ENCODE data around the gene LRRC47. TPM values are rescaled to one million over a fixed set of nuclear protein-coding genes. Genes with fewer than 3 reads are reported as not detected.
A peak's percentile ranks its signal among the peaks of the same experiment; 100 is the strongest.

The LRRC47 gene
- total RNA-seq, 1 donor from 2014 or later = 52.3 TPM

DNA sequence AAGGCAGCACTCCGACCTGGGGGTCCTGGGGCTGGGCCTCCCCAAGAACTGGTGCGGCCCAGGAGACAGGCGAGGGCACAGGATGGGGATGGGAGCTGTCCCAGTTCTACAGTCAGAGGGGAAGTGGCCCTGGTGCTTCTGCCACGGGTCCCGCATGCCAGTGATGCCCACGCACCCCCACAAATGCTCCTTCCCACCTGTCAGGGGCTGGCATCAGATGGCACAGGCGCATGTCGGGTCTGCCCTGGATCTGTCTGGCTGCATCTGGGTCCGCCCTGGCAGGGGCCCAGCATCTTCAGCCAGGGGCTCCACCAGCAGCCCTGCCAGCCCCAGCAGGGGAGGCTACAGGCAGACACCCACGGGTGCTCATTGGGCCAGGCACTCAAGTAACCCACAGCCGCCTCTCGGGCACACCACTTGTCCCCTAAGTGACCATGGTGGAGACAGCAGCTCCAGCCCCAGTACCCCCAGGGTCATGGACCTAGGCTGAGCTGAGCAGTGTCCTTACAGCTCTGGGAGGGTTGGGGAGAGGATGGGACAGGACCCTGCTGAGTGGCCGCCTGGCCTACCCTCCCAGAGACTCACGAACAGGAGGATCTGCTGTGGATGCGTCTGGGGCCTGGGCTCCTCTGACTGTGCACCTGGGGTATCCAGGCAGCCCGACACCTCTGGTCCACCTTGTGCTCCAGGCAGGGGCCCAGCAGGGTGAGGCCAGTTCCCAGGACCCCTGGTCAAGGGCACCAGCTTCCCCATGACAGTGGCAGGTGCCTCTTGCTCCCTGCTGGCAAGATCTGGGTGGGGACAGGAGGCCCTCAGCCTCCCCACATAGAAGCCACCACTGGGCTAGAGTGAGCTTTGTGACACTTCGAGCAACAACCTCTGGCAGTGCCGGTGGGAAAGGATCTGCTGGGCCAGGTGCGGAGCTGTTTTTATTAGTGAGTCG, 18.4 kb downstream of the LRRC47 start:
- H3K27ac Mint-ChIP-seq (ENCODE audit: unreplicated experiment) = no peak overlapping the region
- TF ChIP-seq CTCF (IDR thresholded peaks at IDR 0.05) = no peak
- H3K36me3 Mint-ChIP-seq (ENCODE audit: unreplicated experiment) = peaks cover 16% of the 10 kb centered on the region
- no peaks in the 10 kb centered on the region for H3K27me3 Mint-ChIP-seq (ENCODE audit: unreplicated experiment)
- H3K9me3 Mint-ChIP-seq (ENCODE audit: unreplicated experiment) = no peaks in the 10 kb centered on the region
- no peak for DNase-seq (ENCODE audit: extremely low spot score, unreplicated experiment)
- H3K4me1 Mint-ChIP-seq (ENCODE audit: unreplicated experiment) = peaks cover 12% of the 10 kb centered on the region
- no peak overlapping the region for H3K4me3 Mint-ChIP-seq (ENCODE audit: unreplicated experiment)

DNA sequence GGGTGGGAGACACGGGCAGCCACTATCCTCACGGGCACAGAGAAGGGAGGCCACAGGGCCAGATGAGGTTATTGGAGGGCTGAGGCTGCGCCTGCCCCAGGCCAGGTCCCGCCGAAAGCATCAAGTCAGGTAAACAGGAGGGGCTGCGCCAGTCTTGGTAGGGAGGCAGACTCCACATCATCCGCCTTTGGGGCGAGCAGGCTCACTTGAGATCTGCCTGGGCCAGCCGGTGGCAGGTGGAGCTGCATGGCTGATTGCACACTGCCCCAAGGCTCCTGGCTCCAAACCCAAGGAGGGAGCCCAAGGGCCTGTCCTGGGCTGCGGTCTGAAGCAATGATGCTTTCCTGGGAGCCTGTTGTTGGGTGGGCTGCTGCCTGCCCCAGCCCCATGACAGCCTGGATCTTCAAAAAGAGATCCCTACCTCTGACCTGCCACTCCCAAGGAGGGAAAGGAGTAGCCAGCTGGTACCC, 19.2 kb downstream of the LRRC47 start:
- peaks cover 14% of the 10 kb centered on the region for H3K36me3 Mint-ChIP-seq (ENCODE audit: unreplicated experiment)
- TF ChIP-seq CTCF (IDR thresholded peaks at IDR 0.05) = no peak
- peaks cover 12% of the 10 kb centered on the region for H3K4me1 Mint-ChIP-seq (ENCODE audit: unreplicated experiment)
- H3K4me3 Mint-ChIP-seq (ENCODE audit: unreplicated experiment) = no peak overlapping the region
- no peak for DNase-seq (ENCODE audit: extremely low spot score, unreplicated experiment)
- H3K27ac Mint-ChIP-seq (ENCODE audit: unreplicated experiment) = no peak overlapping the region
- no peaks in the 10 kb centered on the region for H3K9me3 Mint-ChIP-seq (ENCODE audit: unreplicated experiment)
- H3K27me3 Mint-ChIP-seq (ENCODE audit: unreplicated experiment) = no peaks in the 10 kb centered on the region

DNA sequence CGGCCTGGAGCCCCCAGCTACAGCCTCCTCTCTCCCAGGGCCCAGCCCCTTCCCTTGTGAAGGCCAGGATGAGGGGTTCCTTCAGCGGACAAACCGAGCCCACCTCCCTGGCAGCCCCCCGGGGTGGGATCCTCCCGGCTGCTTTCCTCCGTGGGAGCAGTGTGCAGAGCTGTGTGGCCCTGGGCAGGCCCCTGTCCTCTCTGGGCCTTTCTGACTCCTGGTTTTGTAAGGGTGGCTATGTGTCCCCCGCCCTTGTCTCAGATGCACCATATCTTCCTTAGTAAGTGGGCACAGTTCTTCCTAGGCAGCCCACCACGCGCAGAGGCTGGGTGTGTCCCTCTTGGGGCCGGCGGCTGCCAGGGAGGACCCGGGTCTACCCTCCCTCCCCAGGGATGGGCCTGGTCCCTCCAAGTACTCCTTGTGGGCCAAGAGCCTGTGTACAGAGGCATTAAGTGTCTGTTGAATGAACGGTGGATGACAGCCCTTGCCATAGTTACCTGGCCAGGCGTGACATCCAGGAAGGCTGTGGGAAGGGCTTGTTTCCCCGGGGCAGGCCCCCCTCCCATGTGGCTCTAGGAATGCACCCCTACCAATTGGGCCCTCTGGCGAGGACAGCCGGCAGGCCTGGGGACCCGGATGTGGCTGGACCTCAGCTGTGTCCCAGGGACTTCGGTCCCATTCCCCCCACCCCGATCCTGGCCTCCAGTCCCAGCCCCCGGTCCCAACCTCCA, 19.9 kb downstream of the LRRC47 start:
- no peak for DNase-seq (ENCODE audit: extremely low spot score, unreplicated experiment)

GRCh38 chr1:3775490-3776230, 20.6 kb downstream of the LRRC47 start:
- H3K9me3 Mint-ChIP-seq (ENCODE audit: unreplicated experiment) = no peaks in the 10 kb centered on the region
- TF ChIP-seq CTCF (IDR thresholded peaks at IDR 0.05) = no peak
- peaks cover 16% of the 10 kb centered on the region for H3K4me1 Mint-ChIP-seq (ENCODE audit: unreplicated experiment)
- H3K27me3 Mint-ChIP-seq (ENCODE audit: unreplicated experiment) = no peaks in the 10 kb centered on the region
- DNase-seq (ENCODE audit: extremely low spot score, unreplicated experiment) = peak; percentile 82
- no peak overlapping the region for H3K4me3 Mint-ChIP-seq (ENCODE audit: unreplicated experiment)
- H3K27ac Mint-ChIP-seq (ENCODE audit: unreplicated experiment) = peak overlapping the region; percentile 50
- peaks cover 11% of the 10 kb centered on the region for H3K36me3 Mint-ChIP-seq (ENCODE audit: unreplicated experiment)

More for the DNA sequence above, 19.9 kb downstream of the LRRC47 start:
- Mint-ChIP-seq H3K4me1 (ENCODE audit: unreplicated experiment) (peaks cover 16% of the 10 kb centered on the region), H3K27ac (ENCODE audit: unreplicated experiment) (no peak overlapping the region), H3K4me3 (ENCODE audit: unreplicated experiment) (no peak overlapping the region), H3K9me3 (ENCODE audit: unreplicated experiment) (no peaks in the 10 kb centered on the region), H3K27me3 (ENCODE audit: unreplicated experiment) (no peaks in the 10 kb centered on the region), H3K36me3 (ENCODE audit: unreplicated experiment) (peaks cover 14% of the 10 kb centered on the region)
- TF ChIP-seq CTCF (IDR thresholded peaks at IDR 0.05) = no peak
